DMS153 (cell line): ENCODE results near the gene STXBP5.
"Not testable (repeated sequence)": the region's sequence is repeated elsewhere in the genome, so short reads cannot be mapped to it uniquely, and the experiment has no call there.

ENCODE experiments used
- DNase-seq: peaks from one replicate; lab custom pipeline; 2025; lab: John Stamatoyannopoulos, UW

The STXBP5 gene

DNA sequence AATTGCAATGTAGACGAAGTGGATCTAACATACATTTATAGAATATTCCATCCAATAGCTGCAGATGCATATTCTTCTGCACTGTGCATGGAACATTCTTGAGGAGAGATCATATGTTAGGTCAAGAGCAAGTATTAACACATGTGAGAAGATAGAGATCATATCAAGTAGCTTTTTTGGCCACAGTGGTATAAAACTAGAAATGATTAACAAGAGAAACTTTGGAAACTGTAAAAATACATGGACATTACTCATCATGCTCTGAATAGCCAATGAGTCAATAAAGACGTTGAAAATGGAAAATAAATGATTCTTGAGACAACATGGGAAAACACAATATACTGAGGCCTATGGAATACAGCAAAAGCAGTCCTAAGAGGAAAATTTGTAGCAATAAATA lies 94.2 kb downstream of the STXBP5 start:
- no peak for DNase-seq

DNA sequence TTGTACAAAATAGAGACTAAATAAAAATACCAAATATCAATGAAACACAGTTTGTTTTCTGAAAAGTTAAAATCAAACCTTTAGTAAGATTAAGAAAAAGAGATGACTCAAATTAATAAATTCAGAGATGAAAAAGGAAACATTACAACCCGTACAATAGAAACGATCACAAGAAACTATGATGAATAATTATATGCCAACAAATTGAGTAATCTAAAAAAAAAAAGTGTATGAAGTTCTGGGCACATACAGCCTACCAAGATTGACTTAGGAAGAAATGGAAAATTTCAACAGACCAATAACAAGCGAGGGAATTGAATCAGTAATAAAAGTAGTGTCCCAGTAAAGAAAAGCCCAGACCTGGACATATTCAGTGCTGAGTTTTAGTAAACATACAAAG lies 94.8 kb downstream of the STXBP5 start:
- DNase-seq = no peak

- no peak for DNase-seq
These were observed 96.9 kb downstream of the STXBP5 start for GRCh38 chr6:147301070-147301469.

GRCh38 chr6:147304016-147304415 lies 99.8 kb downstream of the STXBP5 start:
- no peak for DNase-seq

GRCh38 chr6:147310521-147310920 lies 106.3 kb downstream of the STXBP5 start:
- no peak for DNase-seq

DNA sequence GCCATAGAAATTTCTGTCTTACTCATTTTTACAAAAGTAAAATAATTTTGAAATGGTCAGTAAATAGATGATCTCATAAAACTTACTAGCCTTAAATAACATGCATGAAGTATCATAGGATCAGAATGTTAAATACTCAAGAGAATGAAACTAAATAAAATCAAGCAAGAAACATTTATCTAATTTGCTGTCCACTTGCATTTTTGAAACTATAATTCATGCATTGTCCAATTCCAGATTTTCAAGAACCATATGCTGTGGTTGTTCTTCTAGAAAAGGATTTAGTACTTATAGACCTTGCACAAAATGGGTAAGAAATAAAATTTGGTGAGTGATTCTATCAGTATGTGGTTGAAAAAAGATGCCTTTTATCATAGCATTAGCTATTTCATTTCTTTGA lies 107.0 kb downstream of the STXBP5 start:
- DNase-seq = no peak

GRCh38 chr6:147321260-147321659 lies 117.0 kb downstream of the STXBP5 start:
- DNase-seq = no peak

- DNase-seq = no peak
These were observed 118.3 kb downstream of the STXBP5 start for GRCh38 chr6:147322299-147323162.

- no peak for DNase-seq
These were observed 121.3 kb downstream of the STXBP5 start for GRCh38 chr6:147325557-147325956.

DNA sequence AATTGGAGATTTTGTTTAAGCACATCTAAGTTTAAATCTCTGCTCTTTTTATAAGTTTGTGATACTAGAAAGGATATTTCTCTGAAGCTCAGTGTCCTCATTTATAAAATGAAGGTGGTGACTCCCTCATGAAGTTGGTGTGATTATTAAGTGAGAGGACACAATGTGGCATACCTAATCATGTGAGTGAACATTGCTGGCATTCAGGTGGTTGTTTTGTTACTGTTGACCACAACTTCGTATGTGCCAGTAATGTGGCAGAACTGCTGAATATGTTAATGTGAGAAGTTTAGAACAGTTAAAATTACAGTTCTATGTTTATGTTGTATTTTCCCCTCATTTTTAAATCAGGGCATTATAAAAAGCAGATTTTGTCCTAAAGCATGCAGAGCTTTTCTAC lies 127.2 kb downstream of the STXBP5 start:
- DNase-seq = no peak

- DNase-seq = no peak
These were observed 133.7 kb downstream of the STXBP5 start for GRCh38 chr6:147337921-147338320.

- DNase-seq = no peak
These were observed 137.3 kb downstream of the STXBP5 start for GRCh38 chr6:147341486-147341885.

DNA sequence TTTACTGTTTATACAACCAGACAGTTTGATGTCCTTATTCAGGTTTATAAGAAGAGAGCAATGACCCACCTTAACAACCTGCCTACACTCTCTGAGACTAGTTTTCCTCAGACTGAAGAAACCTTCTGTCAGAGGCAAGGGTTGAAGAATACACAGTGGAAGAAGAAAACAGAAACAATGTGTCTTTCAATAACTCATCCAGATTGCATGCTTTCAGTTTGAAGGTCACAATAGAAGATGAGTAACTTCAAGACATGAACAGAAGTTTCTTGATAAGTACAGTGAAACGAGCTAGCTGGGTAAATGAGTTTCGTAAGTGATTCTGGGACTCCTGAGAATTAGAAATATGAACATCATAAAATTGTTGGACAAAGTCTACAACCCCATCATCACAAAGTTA lies 141.7 kb downstream of the STXBP5 start:
- no peak for DNase-seq

GRCh38 chr6:147347179-147347881 lies 143.1 kb downstream of the STXBP5 start:
- no peak for DNase-seq

DNA sequence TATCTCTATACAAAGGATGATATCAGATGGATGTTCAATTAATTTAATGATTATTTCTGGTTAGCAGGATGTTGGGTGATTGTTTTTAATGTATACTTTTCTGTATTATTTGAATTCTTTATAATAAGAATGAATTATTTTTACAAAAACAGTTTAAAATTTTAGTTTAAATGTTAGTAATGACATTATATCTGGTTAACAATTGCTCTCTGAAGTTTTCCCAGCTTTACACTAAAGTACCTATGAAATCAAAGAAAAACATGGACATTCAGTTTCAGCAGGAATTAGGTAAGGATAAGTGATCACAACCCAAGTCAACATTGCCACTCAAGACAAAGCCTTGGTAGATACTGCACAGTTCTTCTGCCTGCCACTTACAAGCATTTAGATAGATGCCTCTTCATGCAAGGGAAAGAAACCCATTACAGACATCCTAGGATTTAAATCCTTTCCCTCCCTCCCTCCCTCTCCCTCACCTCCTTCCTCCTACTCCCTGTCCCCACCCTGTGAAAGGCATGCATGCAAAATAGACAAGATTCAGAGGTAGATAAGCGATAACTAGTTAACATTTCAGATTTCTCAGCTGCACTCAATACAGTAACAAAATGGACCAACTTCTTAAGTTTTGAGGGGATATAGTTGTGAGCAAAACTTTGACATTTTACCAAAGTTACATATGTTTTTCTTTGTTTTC lies 143.8 kb downstream of the STXBP5 start:
- no peak for DNase-seq

DNA sequence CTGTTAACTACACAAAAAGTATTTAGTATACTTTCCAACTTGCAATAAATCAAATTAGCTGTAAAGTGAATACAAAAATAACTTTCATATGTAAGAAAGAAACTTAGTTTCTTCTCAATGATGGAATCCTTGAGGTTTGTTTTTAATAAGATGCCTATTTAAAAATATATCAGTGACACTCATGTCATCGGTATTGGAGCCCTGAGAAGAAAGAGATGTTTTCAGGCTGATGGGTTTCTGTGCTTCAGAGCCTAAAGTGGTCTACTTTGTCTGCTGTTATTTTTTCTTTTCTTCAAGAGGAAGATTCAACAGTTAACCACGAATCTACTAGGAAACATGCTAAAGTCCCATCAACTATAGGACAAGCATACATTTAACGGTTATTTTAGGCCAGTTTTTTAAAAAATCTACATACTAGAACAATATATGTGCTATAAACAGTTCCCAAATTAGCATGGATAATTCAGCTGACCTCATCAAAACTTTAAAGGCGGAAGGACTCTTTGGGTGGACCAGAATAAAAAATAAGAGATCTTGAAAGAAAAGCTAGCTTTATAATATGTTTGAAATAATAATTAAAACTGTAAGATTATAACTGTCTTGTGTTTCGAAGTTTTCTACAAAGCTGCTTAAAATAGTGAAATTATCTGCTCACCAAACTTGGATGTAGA lies 157.2 kb downstream of the STXBP5 start:
- no peak for DNase-seq

- DNase-seq = no peak
These were observed 162.1 kb downstream of the STXBP5 start for GRCh38 chr6:147366290-147366689.

DNA sequence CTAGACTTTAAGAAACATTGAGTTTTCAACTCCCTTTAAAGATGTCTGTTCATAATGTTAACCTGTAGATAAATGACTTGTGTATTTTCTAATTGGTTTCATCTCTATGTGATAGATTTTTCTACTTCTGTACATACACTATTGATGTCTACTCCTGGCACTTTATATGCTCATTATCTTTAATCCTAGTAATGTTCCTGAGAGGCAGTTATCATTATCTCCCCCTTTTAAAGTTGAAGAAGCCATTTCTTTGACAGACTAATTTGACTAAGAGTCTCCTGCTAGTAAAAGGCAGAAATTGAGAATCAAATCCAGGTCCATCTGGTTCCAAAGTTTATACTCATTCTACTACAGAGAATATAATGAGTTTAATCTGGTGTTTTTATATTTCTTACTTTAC lies 167.1 kb downstream of the STXBP5 start:
- DNase-seq = no peak

DNA sequence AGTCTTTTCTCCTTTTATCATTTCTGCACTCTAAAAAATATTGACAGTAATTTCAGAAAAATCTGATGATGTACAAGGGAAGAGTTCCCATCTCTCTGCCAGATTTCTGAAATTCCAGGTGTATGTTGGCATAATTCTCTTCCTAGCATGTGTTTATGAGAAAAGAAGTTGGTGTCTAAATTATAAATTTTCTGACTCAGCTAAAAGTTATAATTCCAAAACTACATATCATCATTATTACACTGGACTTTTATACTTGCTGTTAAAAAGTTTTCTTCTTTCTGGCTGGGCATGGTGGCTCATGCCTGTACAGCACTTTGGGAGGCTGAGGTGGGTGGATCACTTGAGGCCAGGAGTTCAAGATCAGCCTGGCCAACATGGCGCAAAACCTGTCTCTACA lies 168.6 kb downstream of the STXBP5 start:
- DNase-seq = no peak

GRCh38 chr6:147378819-147379218 lies 174.6 kb downstream of the STXBP5 start:
- no peak for DNase-seq

- not testable (repeated sequence) for DNase-seq
These were observed 176.6 kb downstream of the STXBP5 start for GRCh38 chr6:147380841-147381240.

DNA sequence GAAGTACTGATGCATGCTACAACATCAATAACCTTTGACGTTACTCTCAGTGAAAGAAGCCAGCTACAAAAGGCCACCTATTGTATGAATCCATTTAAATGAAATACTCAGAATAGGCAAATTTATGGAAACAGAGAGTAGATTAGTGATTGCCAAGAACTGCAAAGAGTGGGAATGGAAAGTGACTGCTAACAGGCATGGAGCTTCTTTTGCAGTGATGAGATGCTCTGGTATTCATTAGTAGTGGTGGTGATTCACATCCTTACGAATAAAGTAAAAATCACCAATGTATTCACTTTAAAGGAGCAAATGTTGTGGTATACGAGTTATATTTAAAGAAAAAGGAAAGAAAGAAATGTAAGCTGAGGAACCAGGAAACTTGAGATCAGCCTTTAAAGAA lies 177.5 kb downstream of the STXBP5 start:
- no peak for DNase-seq
